ENCODE data around the gene KIRREL3.

Gene KIRREL3

GRCh38 chr11:126676536-126676935, 324.0 kb downstream of the KIRREL3 start:
- TF ChIP-seq CTCF (IDR thresholded peaks at IDR 0.05; ENCODE audit: insufficient read depth, missing control alignments): no peak
- no peak for FAIRE-seq
- DNase-seq (ENCODE audit: insufficient read length, low spot score): no peak

DNA sequence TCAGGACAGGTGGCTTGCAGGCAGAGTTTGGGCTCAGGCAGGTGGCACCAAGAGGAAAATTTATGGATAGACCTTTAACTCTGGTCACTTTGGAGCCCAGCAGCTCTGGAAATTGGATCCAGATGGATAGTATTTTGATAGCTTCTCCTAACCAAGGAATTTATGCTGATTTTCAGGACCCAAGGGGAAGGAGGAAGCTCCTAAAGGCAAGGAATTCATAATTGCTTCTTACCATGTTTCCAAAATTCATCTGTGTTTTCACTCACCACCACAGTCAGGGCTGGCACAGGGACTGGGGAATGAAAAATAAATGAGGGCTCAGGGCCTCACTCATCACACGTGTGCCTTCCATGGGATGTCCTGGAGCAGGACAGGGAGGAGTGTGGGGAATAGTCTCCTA, 327.3 kb downstream of the KIRREL3 start:
- DNase-seq (ENCODE audit: insufficient read length, low spot score) (no peak), FAIRE-seq (no peak)
- no peak for TF ChIP-seq CTCF (IDR thresholded peaks at IDR 0.05; ENCODE audit: insufficient read depth, missing control alignments)

DNA sequence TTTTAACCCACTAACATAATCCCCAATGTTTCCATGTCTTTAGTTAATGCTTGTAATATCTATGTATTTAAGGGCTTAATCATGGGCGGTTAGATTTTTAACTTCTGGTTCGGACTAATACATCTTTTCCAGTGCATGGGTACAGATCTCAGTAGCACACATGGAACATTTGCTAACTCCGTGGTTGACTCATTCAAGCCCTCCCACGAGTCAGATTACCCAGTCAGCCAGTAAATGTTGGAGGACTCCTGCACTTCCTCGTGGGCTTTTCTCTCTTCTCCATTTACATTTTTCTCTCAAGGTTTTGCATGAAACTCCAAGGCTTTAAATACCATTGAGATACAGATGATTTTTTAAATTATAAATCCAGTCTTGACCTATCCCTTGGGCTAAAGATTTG, 331.2 kb downstream of the KIRREL3 start:
- DNase-seq (ENCODE audit: insufficient read length, low spot score) (no peak), FAIRE-seq (no peak)
- TF ChIP-seq CTCF (IDR thresholded peaks at IDR 0.05; ENCODE audit: insufficient read depth, missing control alignments): no peak

DNA sequence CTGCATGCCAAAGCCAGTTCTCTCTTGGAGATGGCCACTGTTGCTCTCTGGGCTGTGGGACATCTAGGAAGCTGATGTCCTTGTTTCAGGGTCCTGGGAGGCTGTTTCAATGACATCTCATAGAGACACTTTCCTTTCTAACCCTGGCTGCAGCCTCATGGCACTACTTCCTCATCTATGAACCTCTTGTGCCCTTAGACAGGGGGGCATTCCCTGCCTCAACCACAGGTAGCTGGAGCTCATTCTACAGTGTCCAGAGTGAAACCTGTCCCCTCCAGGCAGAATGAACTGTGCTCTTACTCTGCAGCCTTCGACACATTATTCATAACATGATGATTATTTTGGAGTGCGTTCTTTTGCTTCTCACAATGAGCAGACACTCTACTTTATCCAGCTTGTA, 335.9 kb downstream of the KIRREL3 start:
- FAIRE-seq: no peak
- no peak for TF ChIP-seq CTCF (IDR thresholded peaks at IDR 0.05; ENCODE audit: insufficient read depth, missing control alignments)

DNA sequence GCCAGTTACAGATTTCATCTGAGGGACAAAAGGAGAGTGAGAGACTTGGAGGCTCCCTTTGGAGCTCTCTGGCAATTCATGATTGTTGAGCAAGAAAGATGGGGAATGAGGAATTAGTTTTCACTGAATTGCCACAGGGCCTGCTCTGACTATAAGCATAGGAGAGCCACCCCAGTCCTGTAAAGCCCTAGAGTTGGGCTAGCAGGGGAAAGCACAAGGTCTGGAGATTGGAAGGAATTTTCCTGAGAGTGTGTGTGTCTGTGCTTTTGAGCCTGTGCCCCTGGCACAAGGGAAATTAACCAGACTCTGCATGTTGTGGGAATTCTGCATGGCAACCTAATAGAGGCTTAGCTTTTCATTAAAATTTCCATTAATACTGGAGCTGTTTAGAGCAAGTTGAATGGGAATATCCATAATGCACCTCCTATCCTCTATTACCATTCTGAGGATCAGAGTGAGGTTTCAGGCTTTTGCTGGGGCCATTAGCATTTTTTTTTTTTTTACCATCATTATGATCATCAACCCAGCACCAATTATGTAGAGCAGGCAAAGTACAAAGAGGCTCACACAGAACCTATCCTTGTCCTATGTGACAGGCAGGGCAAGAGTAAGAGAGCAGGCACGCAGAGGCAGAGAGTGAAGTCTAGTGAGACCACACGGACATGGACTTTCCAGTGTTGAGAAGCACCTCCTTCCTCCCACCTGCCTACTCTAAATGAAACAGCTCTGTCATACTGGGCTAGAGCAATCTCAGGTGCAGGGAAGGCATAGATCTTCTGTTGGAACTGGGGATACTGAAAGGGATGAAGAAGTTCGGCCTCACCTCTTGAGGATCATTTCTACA, 336.6 kb downstream of the KIRREL3 start:
- no peak for TF ChIP-seq CTCF (IDR thresholded peaks at IDR 0.05; ENCODE audit: insufficient read depth, missing control alignments)
- no peak for FAIRE-seq
- no peak for DNase-seq (ENCODE audit: insufficient read length, low spot score)

More for the DNA sequence above, 335.9 kb downstream of the KIRREL3 start:
- no peak for DNase-seq (ENCODE audit: insufficient read length, low spot score)

DNA sequence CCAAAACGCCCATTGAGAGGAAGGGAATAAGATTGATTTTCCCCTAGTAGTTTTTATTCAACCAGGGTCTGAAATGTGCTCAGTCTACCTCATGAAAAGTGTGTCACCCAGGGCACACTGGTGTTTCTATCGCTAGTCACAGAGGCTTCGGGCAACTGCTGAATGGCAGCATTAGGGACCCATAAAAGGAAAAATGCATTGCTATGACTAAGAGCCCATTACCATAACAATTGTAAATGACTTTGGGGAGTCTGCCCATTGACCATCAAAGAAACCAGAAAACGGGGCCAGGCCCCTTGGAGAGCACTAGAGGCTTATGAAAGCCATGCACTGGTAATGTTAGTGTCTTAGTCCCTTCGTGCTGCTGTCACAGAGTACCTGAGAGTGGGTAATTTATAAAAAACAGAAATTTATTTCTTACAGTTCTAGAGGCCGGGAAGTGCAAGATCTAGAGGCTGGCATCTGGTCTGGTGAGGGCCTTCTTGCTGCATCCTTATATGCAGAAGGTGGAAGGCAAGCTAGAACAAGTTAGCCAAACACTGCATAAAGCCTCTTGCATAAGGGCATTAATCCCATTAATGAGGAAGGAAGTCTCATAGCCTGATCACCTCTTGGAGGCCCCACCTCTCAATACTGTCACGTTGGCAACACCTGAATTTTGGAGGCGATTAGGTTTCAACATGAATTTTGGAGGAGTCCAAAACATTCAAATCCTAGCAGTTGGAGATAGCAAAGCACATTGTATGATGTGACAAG, 338.4 kb downstream of the KIRREL3 start:
- FAIRE-seq: no peak
- DNase-seq (ENCODE audit: insufficient read length, low spot score): no peak
- TF ChIP-seq CTCF (IDR thresholded peaks at IDR 0.05; ENCODE audit: insufficient read depth, missing control alignments): no peak

All from D721Med (cell line).